B cell (primary cell): ENCODE measurements around the gene TBXAS1.

Experiments
- CTCF ChIP-seq: fragments of 200-600 bp; IDR thresholded peaks from one replicate; pipeline ENCODE4 v1.8.0; 2022; ENCODE audit warnings: antibody characterized with exemption, mild to moderate bottlenecking
- EZH2 ChIP-seq: IDR thresholded peaks from 2 replicates; pipeline ENCODE4 v1.6.1; 2012; ENCODE audit warnings: borderline replicate concordance, low read depth, mild to moderate bottlenecking, moderate library complexity, low read length; ENCODE audit not compliant: insufficient read depth, poor library complexity, severe bottlenecking

- no peak for TF ChIP-seq CTCF
- no peak for TF ChIP-seq EZH2
Observed at GRCh38 chr7:140051820-140052219, 222.8 kb downstream of the TBXAS1 start.
